ENCODE data around the gene FBH1.

The FBH1 gene

GRCh38 chr10:5948208-5948585 lies 58.2 kb downstream of the FBH1 start:
- DNase-seq (ENCODE audit: insufficient read length, low spot score) (no peak), FAIRE-seq (no peak)
- no peak for TF ChIP-seq CTCF (IDR thresholded peaks at IDR 0.05; ENCODE audit: insufficient read depth, missing control alignments)

- FAIRE-seq (no peak), DNase-seq (ENCODE audit: insufficient read length, low spot score) (peak; percentile 51)
- peak; percentile 59 for TF ChIP-seq CTCF (IDR thresholded peaks at IDR 0.05; ENCODE audit: insufficient read depth, missing control alignments)
Observed at GRCh38 chr10:5949009-5949759, 59.1 kb downstream of the FBH1 start.

GRCh38 chr10:5951167-5951711 lies 61.2 kb downstream of the FBH1 start:
- TF ChIP-seq CTCF (IDR thresholded peaks at IDR 0.05; ENCODE audit: insufficient read depth, missing control alignments), result no peak
- DNase-seq (ENCODE audit: insufficient read length, low spot score) (no peak), FAIRE-seq (no peak)

- no peak for TF ChIP-seq CTCF (IDR thresholded peaks at IDR 0.05; ENCODE audit: insufficient read depth, missing control alignments)
- FAIRE-seq (no peak), DNase-seq (ENCODE audit: insufficient read length, low spot score) (no peak)
Observed at GRCh38 chr10:5951721-5952407, 61.8 kb downstream of the FBH1 start.

GRCh38 chr10:5952731-5953385 lies 62.8 kb downstream of the FBH1 start:
- DNase-seq (ENCODE audit: insufficient read length, low spot score), result no peak
- no peak for TF ChIP-seq CTCF (IDR thresholded peaks at IDR 0.05; ENCODE audit: insufficient read depth, missing control alignments)
- no peak for FAIRE-seq

GRCh38 chr10:5953676-5954075 lies 63.6 kb downstream of the FBH1 start:
- no peak for FAIRE-seq

More at GRCh38 chr10:5953676-5954075, 63.6 kb downstream of the FBH1 start:
- TF ChIP-seq CTCF (IDR thresholded peaks at IDR 0.05; ENCODE audit: insufficient read depth, missing control alignments), result no peak
- DNase-seq (ENCODE audit: insufficient read length, low spot score), result no peak
